Measurements from ENCODE around the gene STMN1.

GRCh38 chr1:25880518-25880917 lies 25.7 kb downstream of the STMN1 start:
- TF ChIP-seq CTCF (IDR thresholded peaks at IDR 0.05) (no peak), POLR2AphosphoS5 (IDR thresholded peaks at IDR 0.05) (no peak)
